HEK293T (cell line): ENCODE results near the gene MGAT4B.
A peak's percentile ranks its signal among the peaks of the same experiment; 100 is the strongest.
"Not testable (repeated sequence)": the region's sequence is repeated elsewhere in the genome, so short reads cannot be mapped to it uniquely, and the experiment has no call there.

Experiments used
- CTCF ChIA-PET: fragments of 350-600 bp; formaldehyde crosslinking; extraction: SDS; loops from one replicate; lab custom pipeline; 2021; ENCODE audit warnings: antibody characterized with exemption, inconsistent platforms; lab: Yijun Ruan, JAX
- POLR2A ChIA-PET: fragments of 350-600 bp; formaldehyde crosslinking; extraction: SDS; loops from one replicate; lab custom pipeline; 2020; ENCODE audit warnings: antibody characterized with exemption, inconsistent platforms; lab: Yijun Ruan, JAX
- DNase-seq: peaks from one replicate; pipeline ENCODE4 v3.0.0; 2012; ENCODE audit warnings: mixed read lengths; ENCODE audit errors: extremely low spot score
- BHLHE40 ChIP-seq: fragments of 450-650 bp; IDR thresholded peaks from 2 replicates; pipeline ENCODE4 v1.6.1; 2016; ENCODE audit warnings: mild to moderate bottlenecking, moderate library complexity, borderline replicate concordance
- CTBP1 ChIP-seq: fragments of 450-650 bp; IDR thresholded peaks from 2 replicates; pipeline ENCODE4 v1.6.1; 2016; ENCODE audit warnings: borderline replicate concordance
- ELF4 ChIP-seq: fragments of 450-650 bp; IDR thresholded peaks from 2 replicates; pipeline ENCODE4 v1.6.1; 2017; ENCODE audit warnings: antibody characterized with exemption
- FOXA1 ChIP-seq: fragments of 450-650 bp; IDR thresholded peaks from 2 replicates; pipeline ENCODE4 v1.6.1; 2016; ENCODE audit warnings: mild to moderate bottlenecking
- FOXK2 ChIP-seq: fragments of 450-650 bp; IDR thresholded peaks from 2 replicates; pipeline ENCODE4 v1.6.1; 2016; ENCODE audit warnings: mild to moderate bottlenecking
- FOXM1 ChIP-seq: fragments of 450-650 bp; IDR thresholded peaks from 2 replicates; pipeline ENCODE4 v1.6.1; 2017; ENCODE audit warnings: mild to moderate bottlenecking, borderline replicate concordance
- L3MBTL2 ChIP-seq: fragments of 450-650 bp; conservative IDR thresholded peaks from 2 replicates; pipeline ENCODE4 v1.6.1; 2016; ENCODE audit warnings: mild to moderate bottlenecking
- LEF1 ChIP-seq: fragments of 450-650 bp; IDR thresholded peaks from 2 replicates; pipeline ENCODE4 v1.6.1; 2017; ENCODE audit warnings: mild to moderate bottlenecking, borderline replicate concordance
- NFRKB ChIP-seq: fragments of 450-650 bp; IDR thresholded peaks from 2 replicates; pipeline ENCODE4 v1.6.1; 2016; ENCODE audit warnings: mild to moderate bottlenecking, moderate library complexity
- SP1 ChIP-seq: fragments of 450-650 bp; IDR thresholded peaks from 2 replicates; pipeline ENCODE4 v1.6.1; 2017
- SUZ12 ChIP-seq: fragments of 450-650 bp; IDR thresholded peaks from 2 replicates; pipeline ENCODE4 v1.6.1; 2016; ENCODE audit warnings: mild to moderate bottlenecking
- TARDBP ChIP-seq: fragments of 450-650 bp; IDR thresholded peaks from 2 replicates; pipeline ENCODE4 v1.6.1; 2016
- ZNF384 ChIP-seq: fragments of 450-650 bp; IDR thresholded peaks from 2 replicates; pipeline ENCODE4 v1.6.1; 2016
- TF ChIP-seq, protein P1 (sequence below): fragments of 450-650 bp; IDR thresholded peaks from 2 replicates; pipeline ENCODE4 v1.6.1; 2016

MGAT4B gene

GRCh38 chr5:179839328-179840256 is 32.9 kb upstream of the MGAT4B start:
- ChIA-PET POLR2A (interaction anchor here (0.7 kb wide), 1 partner anchor 31 kb away, joined by 3 read pairs; no protein-coding TSS in a partner anchor), CTCF (no interaction called here)
- TF ChIP-seq, protein P1, sequence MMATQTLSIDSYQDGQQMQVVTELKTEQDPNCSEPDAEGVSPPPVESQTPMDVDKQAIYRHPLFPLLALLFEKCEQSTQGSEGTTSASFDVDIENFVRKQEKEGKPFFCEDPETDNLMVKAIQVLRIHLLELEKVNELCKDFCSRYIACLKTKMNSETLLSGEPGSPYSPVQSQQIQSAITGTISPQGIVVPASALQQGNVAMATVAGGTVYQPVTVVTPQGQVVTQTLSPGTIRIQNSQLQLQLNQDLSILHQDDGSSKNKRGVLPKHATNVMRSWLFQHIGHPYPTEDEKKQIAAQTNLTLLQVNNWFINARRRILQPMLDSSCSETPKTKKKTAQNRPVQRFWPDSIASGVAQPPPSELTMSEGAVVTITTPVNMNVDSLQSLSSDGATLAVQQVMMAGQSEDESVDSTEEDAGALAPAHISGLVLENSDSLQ = no peak
- TF ChIP-seq SP1 (no peak), BHLHE40 (no peak), L3MBTL2 (no peak), FOXA1 (no peak), CTBP1 (no peak), LEF1 (no peak), ELF4 (no peak), FOXM1 (no peak), SUZ12 (no peak), NFRKB (no peak), FOXK2 (no peak)
- no peak for DNase-seq

GRCh38 chr5:179837076-179838011 is 30.7 kb upstream of the MGAT4B start:
- DNase-seq = no peak
- TF ChIP-seq ZNF384 (no peak), ELF4 (no peak), BHLHE40 (no peak), CTBP1 (no peak), TARDBP (no peak), FOXA1 (no peak), LEF1 (no peak)
- TF ChIP-seq, protein P1 = peak; percentile 66; the same call in 1 of the 2 replicates
- POLR2A ChIA-PET = interaction anchor here (0.9 kb wide), 1 partner anchor 75 kb away, joined by 3 read pairs; no protein-coding TSS in a partner anchor
- CTCF ChIA-PET = no interaction called here

GRCh38 chr5:179836225-179837019 is 29.8 kb upstream of the MGAT4B start:
- no peak for DNase-seq
- TF ChIP-seq FOXK2 (no peak), FOXM1 (no peak), SUZ12 (no peak), CTBP1 (no peak), L3MBTL2 (no peak), SP1 (no peak), ELF4 (no peak), BHLHE40 (no peak)
- TF ChIP-seq, protein P1 = no peak
- ChIA-PET CTCF (no interaction called here), POLR2A (interaction anchor here (0.9 kb wide), 1 partner anchor 74 kb away, joined by 3 read pairs; no protein-coding TSS in a partner anchor)

GRCh38 chr5:179834871-179835270 is 28.2 kb upstream of the MGAT4B start:
- CTCF ChIA-PET, POLR2A ChIA-PET, DNase-seq: not testable (repeated sequence)

- CTCF ChIA-PET = no interaction called here
- POLR2A ChIA-PET = no interaction called here
- no peak for TF ChIP-seq FOXK2
- DNase-seq = no peak
Observed at GRCh38 chr5:179834120-179834519, 27.5 kb upstream of the MGAT4B start.

GRCh38 chr5:179833709-179834070 is 27.0 kb upstream of the MGAT4B start:
- ChIA-PET POLR2A (no interaction called here), CTCF (no interaction called here)
- TF ChIP-seq SUZ12 = no peak
- no peak for TF ChIP-seq BHLHE40
- no peak for TF ChIP-seq FOXK2
- no peak for TF ChIP-seq L3MBTL2
- TF ChIP-seq, protein P1 = no peak
- TF ChIP-seq FOXA1 = no peak
- no peak for TF ChIP-seq ELF4
- no peak for TF ChIP-seq LEF1
- TF ChIP-seq CTBP1 = no peak
- no peak for TF ChIP-seq TARDBP
- DNase-seq = no peak
